HepG2 (cell line): ENCODE measurements around the gene APEX1. TPM values are rescaled to one million over a fixed set of nuclear protein-coding genes. Genes with fewer than 3 reads are reported as not detected.

Experiments used
- ATAC-seq: fragments of 200-7000 bp; cut with Tn5 transposase; 3 replicates; pipeline ENCODE4 v1.9.1; 2020; ENCODE audit warnings: mild to moderate bottlenecking, moderate library complexity
- BruUV-seq: library from RNA; stranded (reverse); fragments of 400-500 nt; replicated peaks from 2 replicates; lab custom pipeline; 2021; lab: Mats Ljungman, UMichigan
- CTCF ChIA-PET: fragments of 300-600 bp; formaldehyde crosslinking; extraction: SDS; loops from one replicate; lab custom pipeline; 2021; ENCODE audit warnings: low total read pairs, inconsistent platforms, low intra/inter-chr PET ratio; lab: Yijun Ruan, JAX
- POLR2A ChIA-PET: fragments of 350-600 bp; sonication (Branson Sonifier 250); formaldehyde crosslinking; loops from one replicate; lab custom pipeline; 2020; ENCODE audit warnings: antibody characterized with exemption, inconsistent platforms; lab: Yijun Ruan, JAX
- DNase-seq: peaks from one replicate; pipeline ENCODE4 v3.0.0-alpha.2; 2015; ENCODE audit warnings: low spot score
- FAIRE-seq: peaks from 3 replicates; lab custom pipeline; 2011; peaks lifted over from hg19 to GRCh38; lab: Jason Lieb, UNC
- H2AFZ ChIP-seq: one replicate; pipeline ENCODE4 v1.6.1; 2011; ENCODE audit warnings: low read length, inconsistent platforms
- H3K27ac ChIP-seq: fragments of 300-600 bp; 3 replicates; pipeline ENCODE4 v1.8.0; 2011; ENCODE audit warnings: mixed run types, mild to moderate bottlenecking, mixed read lengths, low read length, inconsistent platforms; ENCODE audit not compliant: insufficient read depth; ENCODE audit errors: extremely low read length
- H3K27me3 ChIP-seq, 2 experiments: fragments of 200-600 bp in 1 of 2; 2 replicates in 1 of 2; 3 replicates in 1 of 2; pipeline versions ENCODE4 v1.6.0 to v1.8.0; 2011; ENCODE audit warnings: low read length in 2 of 2, mild to moderate bottlenecking in 2 of 2, moderate library complexity in 2 of 2, inconsistent platforms in 1 of 2; ENCODE audit not compliant: insufficient read depth in 2 of 2, control insufficient read depth in 1 of 2
- H3K36me3 ChIP-seq, 2 experiments: fragments of 200-600 bp in 1 of 2; replicated peaks in 1 of 2; 2 replicates in 1 of 2; 3 replicates in 1 of 2; pipeline versions ENCODE4 v1.5.1 to v1.8.0; 2011; ENCODE audit warnings: low read length in 2 of 2, inconsistent platforms in 1 of 2; ENCODE audit not compliant: insufficient read depth in 2 of 2, control insufficient read depth in 1 of 2
- H3K4me1 ChIP-seq: 2 replicates; pipeline ENCODE4 v1.5.1; 2012; ENCODE audit warnings: low read length, inconsistent platforms; ENCODE audit not compliant: insufficient read depth
- H3K4me2 ChIP-seq: 2 replicates; pipeline ENCODE4 v1.6.0; 2011; ENCODE audit warnings: low read depth, low read length, inconsistent platforms
- H3K4me3 ChIP-seq, 3 experiments: fragments of 200-600 bp in 1 of 3; sonication (generic), shearing (Covaris generic) in 1 of 3; replicated peaks in 1 of 3; 2 replicates each; pipeline ENCODE4 v1.5.1; 2011 to 2016; ENCODE audit warnings: low read length in 3 of 3, inconsistent platforms in 2 of 3, low read depth in 2 of 3, mild to moderate bottlenecking in 2 of 3, control low read depth in 1 of 3, mixed read lengths in 1 of 3; ENCODE audit not compliant: insufficient read depth in 1 of 3
- H3K79me2 ChIP-seq: one replicate; pipeline ENCODE4 v1.6.1; 2011; ENCODE audit warnings: low read length, inconsistent platforms; ENCODE audit not compliant: insufficient read depth
- H3K9ac ChIP-seq: 2 replicates; pipeline ENCODE4 v1.6.0; 2011; ENCODE audit warnings: mild to moderate bottlenecking, low read depth, low read length, inconsistent platforms; ENCODE audit not compliant: insufficient read depth
- H3K9me3 ChIP-seq: 2 replicates; pipeline ENCODE4 v1.5.1; 2012; ENCODE audit warnings: mild to moderate bottlenecking, low read length
- H4K20me1 ChIP-seq: 2 replicates; pipeline ENCODE4 v1.6.0; 2011; ENCODE audit warnings: inconsistent platforms, mild to moderate bottlenecking, low read length, moderate library complexity; ENCODE audit not compliant: insufficient read depth
- BHLHE40 ChIP-seq: IDR thresholded peaks from 2 replicates; pipeline ENCODE4 v1.6.1; 2011; ENCODE audit warnings: low read length, improper control_type of control experiment
- FLYWCH1 ChIP-seq: sonication (generic); formaldehyde crosslinking; IDR thresholded peaks from 2 replicates; pipeline ENCODE4 v1.8.1; 2023; ENCODE audit warnings: mild to moderate bottlenecking, missing genetic modification reagents
- GFI1 ChIP-seq: sonication (generic); formaldehyde crosslinking; IDR thresholded peaks from 2 replicates; pipeline ENCODE4 v1.5.0; 2020; ENCODE audit warnings: missing genetic modification reagents, mild to moderate bottlenecking, borderline replicate concordance
- MBNL3 ChIP-seq: fragments of 250-450 bp; sonication (Bioruptor Pico); conservative IDR thresholded peaks from 2 replicates; pipeline ENCODE4 v1.8.0; 2022; ENCODE audit warnings: mild to moderate bottlenecking, inconsistent platforms
- NCOA2 ChIP-seq: sonication (generic); formaldehyde crosslinking; IDR thresholded peaks from 2 replicates; pipeline ENCODE4 v1.8.0; 2022; ENCODE audit warnings: inconsistent platforms
- NFKBIZ ChIP-seq: IDR thresholded peaks from 2 replicates; pipeline ENCODE4 v1.6.1; 2018; ENCODE audit warnings: missing genetic modification reagents, missing compliant biosample characterization
- RNF2 ChIP-seq: fragments of 450-650 bp; conservative IDR thresholded peaks from 2 replicates; pipeline ENCODE4 v1.6.1; 2016; ENCODE audit warnings: low read depth
- SMC3 ChIP-seq: IDR thresholded peaks from 2 replicates; pipeline ENCODE4 v1.6.1; 2011; ENCODE audit warnings: low read length, improper control_type of control experiment
- SNRNP70 ChIP-seq: fragments of 200-400 bp; formaldehyde crosslinking; IDR thresholded peaks from 2 replicates; pipeline ENCODE4 v1.6.1; 2017; ENCODE audit warnings: mild to moderate bottlenecking, low read depth, low read length, moderate library complexity
- SRY ChIP-seq: sonication (generic); formaldehyde crosslinking; IDR thresholded peaks from 2 replicates; pipeline ENCODE4 v1.8.0; 2022; ENCODE audit warnings: mild to moderate bottlenecking, missing genetic modification reagents
- THAP11 ChIP-seq: IDR thresholded peaks from 2 replicates; pipeline ENCODE4 v1.6.1; 2016; ENCODE audit warnings: missing biosample characterization, missing genetic modification reagents
- ZC3H13 ChIP-seq: sonication (generic); formaldehyde crosslinking; IDR thresholded peaks from 2 replicates; pipeline ENCODE4 v1.8.1; 2023; ENCODE audit warnings: mild to moderate bottlenecking, missing genetic modification reagents, moderate library complexity
- ZNF143 ChIP-seq: sonication (generic); formaldehyde crosslinking; IDR thresholded peaks from 2 replicates; pipeline ENCODE4 v1.4.0; 2020; ENCODE audit warnings: missing genetic modification reagents
- ZNF20 ChIP-seq: sonication (generic); formaldehyde crosslinking; IDR thresholded peaks from 2 replicates; pipeline ENCODE4 v1.4.0; 2020; ENCODE audit warnings: mild to moderate bottlenecking, moderate library complexity, missing genetic modification reagents
- ZNF773 ChIP-seq: sonication (generic); formaldehyde crosslinking; IDR thresholded peaks from 2 replicates; pipeline ENCODE4 v1.4.0; 2020; ENCODE audit warnings: missing genetic modification reagents, borderline replicate concordance
- ZNF816 ChIP-seq: sonication (generic); formaldehyde crosslinking; IDR thresholded peaks from 2 replicates; pipeline ENCODE4 v1.8.0; 2022; ENCODE audit warnings: missing genetic modification reagents, mild to moderate bottlenecking, borderline replicate concordance
- WGBS: methylation state at CpG from one replicate; pipeline ENCODE4 v1.1.6; 2017; ENCODE audit warnings: low lambda C conversion rate; 5-methylcytosine and 5-hydroxymethylcytosine counted together
- in situ Hi-C: cut with HindIII; loops from 2 replicates; pipeline ENCODE4 v1.10.0; 2017; ENCODE audit warnings: low pct_unique_long_range_greater_than_20kb; ENCODE audit not compliant: extremely low pct_ligation_motif_present
- intact Hi-C: fragments of 100-400 bp; cut with micrococcal nuclease; formaldehyde crosslinking; loops from one replicate; pipeline ENCODE4 v1.10.0; 2022; ENCODE audit not compliant: unreplicated experiment
- polyA plus RNA-seq, 8 experiments: library from polyadenylated mRNA; depleted of rRNA in 3 of 8; stranded (reverse) in 7 of 8; unstranded in 1 of 8; fragments of >200 nt; fragmentation: Illumina TruSeq in 4 of 8; extraction: Trizol in 4 of 8; gene quantifications; 2 replicates each; pipeline versions ENCODE4 v1.2.1 to v1.2.3, GENCODE V29; 2011 to 2016; ENCODE audit warnings: low read depth in 4 of 8, missing spikeins in 1 of 8, mixed read lengths in 1 of 8; ENCODE audit not compliant: insufficient read depth in 1 of 8
- total RNA-seq, 5 experiments: library from RNA; depleted of rRNA; stranded (reverse); fragments of >200 nt; fragmentation: Illumina TruSeq; extraction: Trizol; gene quantifications; 2 replicates each; pipeline ENCODE4 v1.2.3, GENCODE V29; 2016; ENCODE audit warnings: low read depth in 1 of 5
- TF ChIP-seq, protein P1 (sequence below): sonication (generic); formaldehyde crosslinking; IDR thresholded peaks from 2 replicates; pipeline ENCODE4 v1.4.0; 2020; ENCODE audit warnings: missing genetic modification reagents
- TF ChIP-seq, protein P2 (sequence below): sonication (generic); formaldehyde crosslinking; IDR thresholded peaks from 2 replicates; pipeline ENCODE4 v1.4.0; 2020; ENCODE audit warnings: missing genetic modification reagents, borderline replicate concordance

APEX1 gene
- total and polyA plus RNA-seq, 2 of the 13 experiments (the other 11 are each of a cell fraction or from before 2014, with no cell fraction given), result 171 to 405 TPM

DNA sequence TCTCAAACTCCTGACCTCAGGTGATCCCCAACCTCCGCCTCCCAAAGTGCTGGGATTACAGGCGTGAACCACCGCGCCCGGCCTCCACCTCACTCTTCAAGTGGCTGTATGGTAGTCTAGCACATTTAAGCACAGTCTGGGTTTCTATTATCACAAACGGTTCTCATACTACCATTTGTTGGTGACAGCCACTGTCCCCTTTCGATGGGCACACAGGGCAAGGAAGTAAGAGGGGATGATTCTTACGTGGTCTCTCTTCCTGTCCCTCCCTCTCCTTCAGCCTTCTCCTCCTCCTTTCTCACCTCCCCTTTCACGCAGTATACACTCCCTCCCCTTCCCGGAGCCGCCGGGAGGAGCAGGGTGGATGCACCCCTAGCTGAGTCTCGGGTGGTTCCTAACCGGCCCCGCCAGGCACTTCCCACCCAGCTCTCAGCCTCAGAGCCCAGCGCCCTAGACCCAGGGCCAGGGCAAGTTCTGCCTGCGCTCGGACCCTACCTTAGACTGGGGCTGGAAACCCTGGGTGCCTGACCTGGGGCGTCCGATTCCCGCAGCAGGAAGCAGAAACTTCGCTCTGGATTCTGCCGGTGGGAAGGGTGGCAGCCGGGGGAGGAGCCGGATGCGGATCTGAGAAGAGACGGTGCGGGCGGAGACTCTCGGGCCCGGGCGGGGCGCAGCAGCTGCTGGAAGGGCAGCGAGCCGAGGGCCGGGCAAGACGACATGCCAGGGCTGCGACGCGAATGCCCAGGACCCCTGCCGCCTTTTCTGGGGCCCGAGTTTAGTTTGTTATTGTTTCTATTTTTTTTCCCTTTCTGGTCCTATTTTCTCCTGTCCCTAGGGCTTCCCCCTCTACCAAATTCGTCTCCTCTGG is 41.9 kb upstream of the APEX1 start, which contains the start of gene TEP1:
Gene TEP1 (minus strand): TSS at position 626 of the 868 bp plus-strand sequence. CDS start 5,062 bp downstream, outside the sequence.
- no peaks in the 10 kb centered on the region for H4K20me1 ChIP-seq
- H2AFZ ChIP-seq, result peak within 1 kb of the TSS; percentile 96
- POLR2A ChIA-PET, result interaction anchor here (0.6 to 4.3 kb wide), 17 partner anchors 8 to 275 kb away, joined by 3 to 54 read pairs (median 5); partner anchors contain the start of genes ANG, APEX1, OSGEP and PARP2
- FAIRE-seq (no peak), DNase-seq (peak; percentile 62), ATAC-seq (peak; percentile 93)
- in situ Hi-C loops, result no loop called here
- BruUV-seq, result TSS peak; percentile 81
- WGBS, result 1% methylated on average over 43 of the region's 43 CpGs
- CTCF ChIA-PET, result no interaction called here
- H3K9me3 ChIP-seq, result no peaks in the 10 kb centered on the region
- no peaks in the 10 kb centered on the region for H3K79me2 ChIP-seq
- H3K36me3 ChIP-seq, result no peaks in the 10 kb centered on the region; a peak in 1 of 5 replicates
- H3K4me1 ChIP-seq, result peaks cover 45% of the 10 kb centered on the region
- intact Hi-C loops, result loop anchor here (1.0 to 5.0 kb wide), 4 partner anchors 36 to 86 kb away; partner anchors contain the start of genes PARP2 and PNP
- H3K4me3 ChIP-seq, result peak within 1 kb of the TSS; percentile 81 to 93 (median 92)
- H3K4me2 ChIP-seq, result peak within 1 kb of the TSS; percentile 78
- H3K27ac ChIP-seq, result peak within 1 kb of the TSS; percentile 63
- H3K9ac ChIP-seq, result peak within 1 kb of the TSS; percentile 75
- no peaks in the 10 kb centered on the region; a peak in 2 of 5 replicates for H3K27me3 ChIP-seq
- no peak for TF ChIP-seq BHLHE40
- no peak for TF ChIP-seq SMC3
- TF ChIP-seq GFI1 (CRISPR knock-in tag), result peak; percentile 78; the same call in 1 of the 2 replicates
- no peak for TF ChIP-seq MBNL3 (CRISPR knock-in tag)
- TF ChIP-seq NFKBIZ, result peak; percentile 34; the same call in 1 of the 2 replicates
- peak; percentile 68 for TF ChIP-seq THAP11 (CRISPR knock-in tag)
- TF ChIP-seq ZNF143 (CRISPR knock-in tag), result 0 out of 2 replicates have a peak, but pooled peaks have one; percentile 22
- no peak for TF ChIP-seq SNRNP70
- peak; percentile 78 for TF ChIP-seq SRY (CRISPR knock-in tag)
- no peak for TF ChIP-seq RNF2
- TF ChIP-seq ZNF20 (CRISPR knock-in tag), result no peak
- no peak for TF ChIP-seq FLYWCH1 (CRISPR knock-in tag)
- peak; percentile 64; the same call in 1 of the 2 replicates for TF ChIP-seq ZNF773 (CRISPR knock-in tag)
- TF ChIP-seq, protein P1, sequence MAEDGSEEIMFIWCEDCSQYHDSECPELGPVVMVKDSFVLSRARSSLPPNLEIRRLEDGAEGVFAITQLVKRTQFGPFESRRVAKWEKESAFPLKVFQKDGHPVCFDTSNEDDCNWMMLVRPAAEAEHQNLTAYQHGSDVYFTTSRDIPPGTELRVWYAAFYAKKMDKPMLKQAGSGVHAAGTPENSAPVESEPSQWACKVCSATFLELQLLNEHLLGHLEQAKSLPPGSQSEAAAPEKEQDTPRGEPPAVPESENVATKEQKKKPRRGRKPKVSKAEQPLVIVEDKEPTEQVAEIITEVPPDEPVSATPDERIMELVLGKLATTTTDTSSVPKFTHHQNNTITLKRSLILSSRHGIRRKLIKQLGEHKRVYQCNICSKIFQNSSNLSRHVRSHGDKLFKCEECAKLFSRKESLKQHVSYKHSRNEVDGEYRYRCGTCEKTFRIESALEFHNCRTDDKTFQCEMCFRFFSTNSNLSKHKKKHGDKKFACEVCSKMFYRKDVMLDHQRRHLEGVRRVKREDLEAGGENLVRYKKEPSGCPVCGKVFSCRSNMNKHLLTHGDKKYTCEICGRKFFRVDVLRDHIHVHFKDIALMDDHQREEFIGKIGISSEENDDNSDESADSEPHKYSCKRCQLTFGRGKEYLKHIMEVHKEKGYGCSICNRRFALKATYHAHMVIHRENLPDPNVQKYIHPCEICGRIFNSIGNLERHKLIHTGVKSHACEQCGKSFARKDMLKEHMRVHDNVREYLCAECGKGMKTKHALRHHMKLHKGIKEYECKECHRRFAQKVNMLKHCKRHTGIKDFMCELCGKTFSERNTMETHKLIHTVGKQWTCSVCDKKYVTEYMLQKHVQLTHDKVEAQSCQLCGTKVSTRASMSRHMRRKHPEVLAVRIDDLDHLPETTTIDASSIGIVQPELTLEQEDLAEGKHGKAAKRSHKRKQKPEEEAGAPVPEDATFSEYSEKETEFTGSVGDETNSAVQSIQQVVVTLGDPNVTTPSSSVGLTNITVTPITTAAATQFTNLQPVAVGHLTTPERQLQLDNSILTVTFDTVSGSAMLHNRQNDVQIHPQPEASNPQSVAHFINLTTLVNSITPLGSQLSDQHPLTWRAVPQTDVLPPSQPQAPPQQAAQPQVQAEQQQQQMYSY, result peak; percentile 84
- 0 out of 2 replicates have a peak, but pooled peaks have one; percentile 63 for TF ChIP-seq ZC3H13
- 0 out of 2 replicates have a peak, but pooled peaks have one; percentile 10 for TF ChIP-seq NCOA2 (CRISPR knock-in tag)
- peak; percentile 84 for TF ChIP-seq ZNF816 (CRISPR knock-in tag)
- TF ChIP-seq, protein P2, sequence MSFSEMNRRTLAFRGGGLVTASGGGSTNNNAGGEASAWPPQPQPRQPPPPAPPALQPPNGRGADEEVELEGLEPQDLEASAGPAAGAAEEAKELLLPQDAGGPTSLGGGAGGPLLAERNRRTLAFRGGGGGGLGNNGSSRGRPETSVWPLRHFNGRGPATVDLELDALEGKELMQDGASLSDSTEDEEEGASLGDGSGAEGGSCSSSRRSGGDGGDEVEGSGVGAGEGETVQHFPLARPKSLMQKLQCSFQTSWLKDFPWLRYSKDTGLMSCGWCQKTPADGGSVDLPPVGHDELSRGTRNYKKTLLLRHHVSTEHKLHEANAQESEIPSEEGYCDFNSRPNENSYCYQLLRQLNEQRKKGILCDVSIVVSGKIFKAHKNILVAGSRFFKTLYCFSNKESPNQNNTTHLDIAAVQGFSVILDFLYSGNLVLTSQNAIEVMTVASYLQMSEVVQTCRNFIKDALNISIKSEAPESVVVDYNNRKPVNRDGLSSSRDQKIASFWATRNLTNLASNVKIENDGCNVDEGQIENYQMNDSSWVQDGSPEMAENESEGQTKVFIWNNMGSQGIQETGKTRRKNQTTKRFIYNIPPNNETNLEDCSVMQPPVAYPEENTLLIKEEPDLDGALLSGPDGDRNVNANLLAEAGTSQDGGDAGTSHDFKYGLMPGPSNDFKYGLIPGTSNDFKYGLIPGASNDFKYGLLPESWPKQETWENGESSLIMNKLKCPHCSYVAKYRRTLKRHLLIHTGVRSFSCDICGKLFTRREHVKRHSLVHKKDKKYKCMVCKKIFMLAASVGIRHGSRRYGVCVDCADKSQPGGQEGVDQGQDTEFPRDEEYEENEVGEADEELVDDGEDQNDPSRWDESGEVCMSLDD (CRISPR knock-in tag), result 0 out of 2 replicates have a peak, but pooled peaks have one; percentile 44
